IMR-90 (cell line): ENCODE results near the gene GNB5. TPM values are rescaled to one million over a fixed set of nuclear protein-coding genes. Genes with fewer than 3 reads are reported as not detected.

Source experiments
- ATAC-seq: fragments of 200-7000 bp; cut with Tn5 transposase; 2 replicates; pipeline ENCODE4 v1.9.1; 2020; ENCODE audit warnings: low read depth, mild to moderate bottlenecking, moderate library complexity
- BruUV-seq: library from RNA; stranded (reverse); fragments of 400-500 nt; replicated peaks from 2 replicates; lab custom pipeline; 2021; lab: Mats Ljungman, UMichigan
- CTCF ChIA-PET: fragments of 300-600 bp; formaldehyde crosslinking; extraction: SDS; loops from one replicate; lab custom pipeline; 2021; ENCODE audit warnings: antibody characterized with exemption; lab: Yijun Ruan, JAX
- POLR2A ChIA-PET: fragments of 300-600 bp; sonication (Branson Sonifier 250); formaldehyde crosslinking; loops from one replicate; lab custom pipeline; 2022; ENCODE audit warnings: antibody characterized with exemption; ENCODE audit not compliant: unreplicated experiment; lab: Charles Lee
- DNase-seq: peaks from one replicate; pipeline ENCODE4 v3.0.0; 2013
- H2AFZ ChIP-seq: replicated peaks from 2 replicates; pipeline ENCODE3; 2013; ENCODE audit warnings: low read length, mild to moderate bottlenecking; ENCODE audit not compliant: poor library complexity
- H2AK5ac ChIP-seq: 2 replicates; pipeline ENCODE4 v1.6.1; 2013; ENCODE audit warnings: low read depth, low read length, inconsistent platforms
- H2AK9ac ChIP-seq: replicated peaks from 2 replicates; pipeline ENCODE3; 2013; ENCODE audit warnings: mild to moderate bottlenecking, low read depth, low read length, moderate library complexity; ENCODE audit not compliant: poor library complexity
- H2BK120ac ChIP-seq: 2 replicates; pipeline ENCODE4 v1.6.1; 2013; ENCODE audit warnings: low read depth, low read length, inconsistent platforms
- H2BK15ac ChIP-seq: 3 replicates; pipeline ENCODE4 v1.6.1; 2013; ENCODE audit warnings: low read depth, low read length, inconsistent platforms
- H2BK20ac ChIP-seq: 2 replicates; pipeline ENCODE4 v1.6.1; 2013; ENCODE audit warnings: low read depth, mild to moderate bottlenecking, inconsistent platforms, low read length, moderate library complexity
- H2BK5ac ChIP-seq: 2 replicates; pipeline ENCODE4 v1.6.1; 2013; ENCODE audit warnings: mild to moderate bottlenecking, low read depth, low read length, inconsistent platforms; ENCODE audit not compliant: poor library complexity, severe bottlenecking
- H3K14ac ChIP-seq: replicated peaks from 2 replicates; pipeline ENCODE4 v1.6.1; 2013; ENCODE audit warnings: low read depth, low read length, inconsistent platforms
- H3K18ac ChIP-seq: 2 replicates; pipeline ENCODE4 v1.6.1; 2013; ENCODE audit warnings: low read depth, low read length, control low read depth
- H3K23ac ChIP-seq: 2 replicates; pipeline ENCODE4 v1.6.1; 2013; ENCODE audit warnings: low read depth, low read length, inconsistent platforms
- H3K27ac ChIP-seq: 2 replicates; pipeline ENCODE4 v1.5.1; 2013; ENCODE audit warnings: mild to moderate bottlenecking, control low read depth, low read length; ENCODE audit not compliant: insufficient read depth
- H3K27me3 ChIP-seq: 2 replicates; pipeline ENCODE4 v1.6.1; 2013; ENCODE audit warnings: low read length; ENCODE audit not compliant: control insufficient read depth, insufficient read depth
- H3K36me3 ChIP-seq: 2 replicates; pipeline ENCODE4 v1.6.1; 2013; ENCODE audit warnings: low read length, mixed read lengths; ENCODE audit not compliant: control insufficient read depth, insufficient read depth
- H3K4ac ChIP-seq: 2 replicates; pipeline ENCODE4 v1.6.1; 2013; ENCODE audit warnings: low read depth, low read length, inconsistent platforms
- H3K4me1 ChIP-seq: 2 replicates; pipeline ENCODE4 v1.6.1; 2013; ENCODE audit warnings: low read length, mixed read lengths; ENCODE audit not compliant: control insufficient read depth, insufficient read depth
- H3K4me2 ChIP-seq: 2 replicates; pipeline ENCODE4 v1.6.1; 2013; ENCODE audit warnings: low read depth, mild to moderate bottlenecking, control low read depth, low read length, moderate library complexity
- H3K4me3 ChIP-seq: 2 replicates; pipeline ENCODE4 v1.5.1; 2013; ENCODE audit warnings: low read depth, mild to moderate bottlenecking, control low read depth, low read length, moderate library complexity; ENCODE audit not compliant: insufficient read depth
- H3K56ac ChIP-seq: 2 replicates; pipeline ENCODE4 v1.6.1; 2013; ENCODE audit warnings: low read length, inconsistent platforms; ENCODE audit not compliant: insufficient read depth; ENCODE audit errors: extremely low read depth
- H3K79me1 ChIP-seq, 2 experiments: 2 replicates each; pipeline ENCODE4 v1.6.1; 2013; ENCODE audit warnings: low read length in 2 of 2, inconsistent platforms in 1 of 2, low read depth in 1 of 2
- H3K9ac ChIP-seq: 2 replicates; pipeline ENCODE4 v1.6.1; 2013; ENCODE audit warnings: low read depth, low read length, control low read depth
- H3K9me1 ChIP-seq: 2 replicates; pipeline ENCODE4 v1.6.1; 2013; ENCODE audit warnings: low read length, inconsistent platforms; ENCODE audit not compliant: insufficient read depth
- H3K9me3 ChIP-seq: 2 replicates; pipeline ENCODE4 v1.6.1; 2013; ENCODE audit warnings: low read length; ENCODE audit not compliant: control insufficient read depth, insufficient read depth
- H4K20me1 ChIP-seq: 2 replicates; pipeline ENCODE4 v1.6.1; 2013; ENCODE audit warnings: low read length, inconsistent platforms; ENCODE audit not compliant: insufficient read depth
- H4K5ac ChIP-seq: 2 replicates; pipeline ENCODE4 v1.6.1; 2013; ENCODE audit warnings: mild to moderate bottlenecking, low read depth, low read length, control low read depth
- H4K8ac ChIP-seq, 2 experiments: 2 replicates each; pipeline ENCODE4 v1.6.1; 2013; ENCODE audit warnings: low read depth in 2 of 2, low read length in 2 of 2, control low read depth in 1 of 2, inconsistent platforms in 1 of 2
- H4K91ac ChIP-seq: 2 replicates; pipeline ENCODE4 v1.6.1; 2013; ENCODE audit warnings: low read depth, low read length, inconsistent platforms; ENCODE audit not compliant: insufficient read depth
- BHLHE40 ChIP-seq: fragments of 150-350 bp; IDR thresholded peaks from 2 replicates; pipeline ENCODE4 v1.6.1; 2016; ENCODE audit warnings: mild to moderate bottlenecking, low read depth, low read length
- CEBPB ChIP-seq: IDR thresholded peaks from 2 replicates; pipeline ENCODE4 v1.6.1; 2012; ENCODE audit warnings: low read depth, low read length, improper control_type of control experiment
- CHD1 ChIP-seq: IDR thresholded peaks from 2 replicates; pipeline ENCODE4 v1.6.1; 2012; ENCODE audit warnings: low read depth, low read length, improper control_type of control experiment
- CTCF ChIP-seq: conservative IDR thresholded peaks from 2 replicates; pipeline ENCODE4 v1.5.1; 2012; ENCODE audit warnings: mild to moderate bottlenecking, low read depth, low read length, improper control_type of control experiment
- ELK1 ChIP-seq: fragments of 150-350 bp; IDR thresholded peaks from 2 replicates; pipeline ENCODE4 v1.6.1; 2016; ENCODE audit warnings: low read depth, mild to moderate bottlenecking, low read length, moderate library complexity, borderline replicate concordance
- FOS ChIP-seq: fragments of 150-350 bp; IDR thresholded peaks from 2 replicates; pipeline ENCODE4 v1.6.1; 2016; ENCODE audit warnings: low read depth, low read length
- MAFK ChIP-seq: IDR thresholded peaks from 2 replicates; pipeline ENCODE4 v1.6.1; 2012; ENCODE audit warnings: low read depth, low read length, improper control_type of control experiment
- MAZ ChIP-seq: IDR thresholded peaks from 2 replicates; pipeline ENCODE4 v1.6.1; 2012; ENCODE audit warnings: low read depth, mild to moderate bottlenecking, low read length, improper control_type of control experiment, moderate library complexity, borderline replicate concordance
- MXI1 ChIP-seq: IDR thresholded peaks from 2 replicates; pipeline ENCODE4 v1.6.1; 2012; ENCODE audit warnings: low read depth, mild to moderate bottlenecking, low read length, moderate library complexity, borderline replicate concordance
- NFE2L2 ChIP-seq: fragments of 150-350 bp; IDR thresholded peaks from 2 replicates; pipeline ENCODE4 v1.6.1; 2016; ENCODE audit warnings: low read depth, mild to moderate bottlenecking, low read length
- POLR2A ChIP-seq: IDR thresholded peaks from 2 replicates; pipeline ENCODE4 v1.6.1; 2012; ENCODE audit warnings: mild to moderate bottlenecking, low read depth, low read length
- RAD21 ChIP-seq: IDR thresholded peaks from 2 replicates; pipeline ENCODE4 v1.6.1; 2012; ENCODE audit warnings: low read length, improper control_type of control experiment
- RCOR1 ChIP-seq: IDR thresholded peaks from 2 replicates; pipeline ENCODE4 v1.6.1; 2012; ENCODE audit warnings: mild to moderate bottlenecking, low read length, improper control_type of control experiment; ENCODE audit not compliant: insufficient replicate concordance
- RFX5 ChIP-seq: IDR thresholded peaks from 2 replicates; pipeline ENCODE4 v1.8.0; 2012; ENCODE audit warnings: low read depth, mild to moderate bottlenecking, low read length, moderate library complexity
- SMC3 ChIP-seq: fragments of 150-350 bp; IDR thresholded peaks from 2 replicates; pipeline ENCODE4 v1.6.1; 2016; ENCODE audit warnings: low read depth, mild to moderate bottlenecking, antibody characterized with exemption, low read length, moderate library complexity
- USF2 ChIP-seq: fragments of 150-350 bp; IDR thresholded peaks from 2 replicates; pipeline ENCODE4 v1.6.1; 2017; ENCODE audit warnings: mild to moderate bottlenecking, antibody characterized with exemption, low read length, low read depth
- WGBS, 2 experiments: methylation state at CpG; one replicate each; pipeline versions ENCODE4 v1.1.5 to v1.1.7; 2013; ENCODE audit warnings: missing lambda C conversion rate in 2 of 2; ENCODE audit not compliant: insufficient read length in 1 of 2; ENCODE audit errors: extremely low coverage in 2 of 2; 5-methylcytosine and 5-hydroxymethylcytosine counted together
- dilution Hi-C: fragments of 300-500 bp; cut with HindIII; formaldehyde crosslinking; loops from one replicate; pipeline ENCODE4 v1.14.3; 2018; ENCODE audit warnings: low sequenced_read_pairs; ENCODE audit not compliant: unreplicated experiment
- in situ Hi-C: fragments of 300-500 bp; cut with MboI; formaldehyde crosslinking; loops from 3 replicates; pipeline ENCODE4 v1.14.3; 2019; ENCODE audit warnings: low sequenced_read_pairs, inconsistent platforms, mixed read lengths
- intact Hi-C: fragments of 100-400 bp; cut with micrococcal nuclease; formaldehyde crosslinking; loops from 2 replicates; pipeline ENCODE4 v1.10.0; 2022
- polyA plus RNA-seq, 3 experiments: library from polyadenylated mRNA; depleted of rRNA; stranded (reverse); fragments of >200 nt; gene quantifications; 2 replicates each; pipeline ENCODE4 v1.2.3, GENCODE V29; 2012; ENCODE audit warnings: low replicate concordance in 1 of 3
- total RNA-seq: library from RNA; depleted of rRNA; stranded (reverse); fragments of >200 nt; gene quantifications from 2 replicates; pipeline ENCODE4 v1.2.3, GENCODE V29; 2012

GNB5 gene
- total and polyA plus RNA-seq, 2 of the 4 experiments (the other 2 are of a cell fraction): 27.7 to 33.2 TPM

- no peak for TF ChIP-seq NFE2L2
- TF ChIP-seq POLR2A: no peak
- no peak for TF ChIP-seq SMC3
- no peak for TF ChIP-seq MAZ
- TF ChIP-seq BHLHE40: no peak
- TF ChIP-seq RFX5: no peak
- TF ChIP-seq ELK1: no peak
- TF ChIP-seq MAFK: no peak
- no peak for TF ChIP-seq CTCF
- TF ChIP-seq CEBPB: no peak
- no peak for TF ChIP-seq MXI1
- TF ChIP-seq FOS: no peak
- TF ChIP-seq CHD1: no peak
- no peak for TF ChIP-seq RCOR1
- no peak for TF ChIP-seq USF2
- TF ChIP-seq RAD21: no peak
- Histone ChIP-seq H3K79me1 (0 out of 4 replicates have a peak, but pooled peaks cover 0 to 4% of the 10 kb centered on the region in 2 experiments), H4K8ac (no peak overlapping the region), H3K23ac (no peak overlapping the region), H2BK5ac (no peak overlapping the region), H2AK9ac (no peak overlapping the region), H2AK5ac (no peak overlapping the region), H2BK20ac (no peak overlapping the region), H3K9me1 (peaks cover 6% of the 10 kb centered on the region), H3K27me3 (peaks cover 16% of the 10 kb centered on the region), H3K4me3 (no peak overlapping the region), H3K9ac (no peak overlapping the region), H4K91ac (no peak overlapping the region), H3K9me3 (no peaks in the 10 kb centered on the region), H3K27ac (no peak overlapping the region), H3K4me2 (no peak overlapping the region), H3K18ac (no peak overlapping the region), H4K20me1 (no peaks in the 10 kb centered on the region), H3K4me1 (peaks cover 7% of the 10 kb centered on the region), H3K14ac (no peak overlapping the region), H4K5ac (no peak overlapping the region), H2AFZ (no peak overlapping the region), H3K36me3 (no peaks in the 10 kb centered on the region), H3K4ac (no peak overlapping the region), H2BK120ac (no peak overlapping the region), H2BK15ac (no peak overlapping the region), H3K56ac (no peak overlapping the region)
- dilution Hi-C loops: no loop called here
- no CpG with 5 or more reads among the region's 6 CpGs for WGBS, 2 experiments
- no peak for ATAC-seq
- intact Hi-C loops: no loop called here
- in situ Hi-C loops: no loop called here
- no peak for DNase-seq
- POLR2A ChIA-PET: no interaction called here
- CTCF ChIA-PET: interaction anchor here (1.1 kb wide), 1 partner anchor 102 kb away, joined by 3 read pairs; no protein-coding TSS in a partner anchor
- BruUV-seq: no TSS peak
These were observed 84.6 kb downstream of the GNB5 start for GRCh38 chr15:52106641-52107040.
